ENCODE data around the gene C2orf42.
"Not testable (repeated sequence)": the region's sequence is repeated elsewhere in the genome, so short reads cannot be mapped to it uniquely, and the experiment has no call there.

- not testable (repeated sequence) for TF ChIP-seq CTCF (IDR thresholded peaks at IDR 0.05); ZNF138 (CRISPR knock-in tag; conservative IDR thresholded peaks at IDR 0.05); MAX (CRISPR knock-in tag; IDR thresholded peaks at IDR 0.05); E2F1 (CRISPR knock-in tag; IDR thresholded peaks at IDR 0.05); RORB (CRISPR knock-in tag; IDR thresholded peaks at IDR 0.05); ELF4 (CRISPR knock-in tag; IDR thresholded peaks at IDR 0.05; ENCODE audit: low read depth); NFE2L1 (CRISPR knock-in tag; IDR thresholded peaks at IDR 0.05); ZNF423 (CRISPR knock-in tag; IDR thresholded peaks at IDR 0.05); SP1 (CRISPR knock-in tag; conservative IDR thresholded peaks at IDR 0.05); GRHL2 (CRISPR knock-in tag; IDR thresholded peaks at IDR 0.05; ENCODE audit: insufficient replicate concordance, severe bottlenecking); CREB1 (CRISPR knock-in tag; IDR thresholded peaks at IDR 0.05); TCF7 (CRISPR knock-in tag; IDR thresholded peaks at IDR 0.05; ENCODE audit: low read depth); CBFB (CRISPR knock-in tag; IDR thresholded peaks at IDR 0.05; ENCODE audit: low read depth)
Measured at GRCh38 chr2:70187170-70187569, 3.6 kb downstream of the C2orf42 start.
